HT-29 (cell line): ENCODE measurements around the gene MAB21L4. TPM values are rescaled to one million over a fixed set of nuclear protein-coding genes. Genes with fewer than 3 reads are reported as not detected.

Source experiments
- DNase-seq: peaks from one replicate; pipeline ENCODE4 v3.0.0-alpha.2; 2015; ENCODE audit warnings: low spot score
- total RNA-seq: library from RNA; depleted of rRNA; stranded (reverse); fragments of >200 nt; shearing (Covaris generic); gene quantifications from 2 replicates; pipeline ENCODE4 v1.2.3, GENCODE V29; 2014

MAB21L4 gene
- total RNA-seq, 1 experiment from 2014 or later, result 20.7 TPM

GRCh38 chr2:240925568-240926515 lies 29.9 kb upstream of the MAB21L4 start:
- no peak for DNase-seq

DNA sequence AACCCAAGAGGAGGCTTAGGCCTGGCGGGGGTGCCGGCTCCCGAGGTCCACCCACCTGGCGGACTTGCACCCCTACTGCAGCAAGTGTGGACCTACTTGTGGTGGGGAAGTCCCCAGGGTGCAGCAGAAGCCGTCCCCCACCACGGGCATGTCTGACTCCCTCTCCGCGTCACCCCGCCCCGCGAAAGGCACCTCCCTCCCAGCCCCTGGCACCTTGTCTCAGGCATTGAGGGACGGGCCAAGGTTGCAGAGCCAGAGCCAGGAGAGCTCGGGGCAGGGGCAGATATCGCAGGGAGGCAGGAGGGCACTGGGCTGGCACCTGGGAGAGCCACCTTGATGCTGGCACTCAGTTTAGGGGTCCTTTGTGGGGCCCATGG lies 29.2 kb upstream of the MAB21L4 start:
- no peak for DNase-seq

GRCh38 chr2:240922982-240923537 lies 27.1 kb upstream of the MAB21L4 start:
- no peak for DNase-seq

GRCh38 chr2:240922245-240922981 lies 26.5 kb upstream of the MAB21L4 start:
- DNase-seq, result no peak

GRCh38 chr2:240921995-240922244 lies 26.0 kb upstream of the MAB21L4 start:
- DNase-seq, result no peak

DNA sequence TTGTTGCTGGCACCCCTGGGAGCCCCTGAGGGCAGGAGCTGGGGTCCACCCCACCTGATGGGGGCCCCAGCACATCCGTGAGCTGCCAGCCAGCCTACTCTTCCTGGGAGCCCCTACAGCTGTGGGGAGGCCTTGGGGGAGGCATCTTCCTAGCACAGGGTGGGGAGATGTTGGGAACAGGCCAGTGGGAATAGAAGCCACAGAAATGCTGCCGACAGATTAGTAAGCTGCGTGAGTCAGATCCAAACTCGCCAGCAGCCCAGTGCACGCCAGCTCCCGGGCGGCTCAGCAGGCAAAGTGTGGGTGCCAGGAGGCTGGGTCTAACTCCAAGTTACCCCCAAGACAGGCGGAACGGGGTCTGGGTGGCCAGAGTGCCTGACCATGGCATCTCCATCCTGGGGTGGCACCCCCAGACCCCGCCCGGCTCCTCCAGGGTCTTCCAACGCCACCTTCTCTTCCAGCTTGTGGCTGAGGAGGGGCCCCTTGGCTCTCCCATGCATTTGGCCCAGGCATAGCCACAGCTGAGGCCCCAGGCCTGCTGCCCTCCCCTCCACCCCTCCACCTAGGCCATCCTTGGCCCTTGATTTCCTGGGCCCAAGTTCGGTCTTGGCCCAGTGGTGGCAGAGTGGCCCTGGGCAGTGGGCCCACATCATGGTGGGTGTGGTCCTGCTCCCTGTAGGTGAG lies 25.5 kb upstream of the MAB21L4 start:
- no peak for DNase-seq

- no peak for DNase-seq
These were observed 24.9 kb upstream of the MAB21L4 start for GRCh38 chr2:240920783-240921231.

GRCh38 chr2:240919786-240920782 lies 24.1 kb upstream of the MAB21L4 start:
- DNase-seq, result no peak

DNA sequence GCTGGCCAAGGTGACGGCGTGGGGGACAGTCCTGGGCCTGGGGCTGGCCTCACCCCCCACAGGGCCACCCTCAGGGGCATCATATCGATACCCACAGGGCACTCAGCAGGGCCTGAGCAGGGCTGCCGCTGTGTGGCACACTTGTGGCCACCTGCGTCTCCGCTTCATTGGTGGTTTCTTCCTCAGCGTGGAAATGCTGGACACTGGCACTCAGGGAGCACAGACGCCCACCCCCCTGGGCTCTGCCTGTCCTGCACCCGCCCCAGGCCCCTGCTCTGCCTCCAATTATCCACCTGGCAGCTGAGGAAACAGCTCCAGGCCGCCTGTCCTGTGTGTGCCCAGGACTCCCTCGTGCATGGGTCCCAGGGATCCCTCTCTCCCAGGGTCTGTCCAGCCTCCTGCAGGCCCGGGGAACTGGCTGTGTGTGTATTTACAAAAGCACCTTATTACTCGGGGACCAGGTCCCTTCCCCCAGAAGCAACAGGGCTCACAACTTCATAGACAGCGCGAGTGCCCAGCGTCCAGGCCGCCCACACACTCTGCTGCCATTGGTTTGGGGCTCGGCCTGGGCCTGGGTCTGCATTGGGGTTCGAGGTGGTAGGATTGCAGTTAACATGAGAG lies 23.3 kb upstream of the MAB21L4 start:
- DNase-seq, result no peak

GRCh38 chr2:240918258-240919091 lies 22.5 kb upstream of the MAB21L4 start:
- no peak for DNase-seq

- DNase-seq, result no peak
These were observed 21.8 kb upstream of the MAB21L4 start for GRCh38 chr2:240917684-240918257.

DNA sequence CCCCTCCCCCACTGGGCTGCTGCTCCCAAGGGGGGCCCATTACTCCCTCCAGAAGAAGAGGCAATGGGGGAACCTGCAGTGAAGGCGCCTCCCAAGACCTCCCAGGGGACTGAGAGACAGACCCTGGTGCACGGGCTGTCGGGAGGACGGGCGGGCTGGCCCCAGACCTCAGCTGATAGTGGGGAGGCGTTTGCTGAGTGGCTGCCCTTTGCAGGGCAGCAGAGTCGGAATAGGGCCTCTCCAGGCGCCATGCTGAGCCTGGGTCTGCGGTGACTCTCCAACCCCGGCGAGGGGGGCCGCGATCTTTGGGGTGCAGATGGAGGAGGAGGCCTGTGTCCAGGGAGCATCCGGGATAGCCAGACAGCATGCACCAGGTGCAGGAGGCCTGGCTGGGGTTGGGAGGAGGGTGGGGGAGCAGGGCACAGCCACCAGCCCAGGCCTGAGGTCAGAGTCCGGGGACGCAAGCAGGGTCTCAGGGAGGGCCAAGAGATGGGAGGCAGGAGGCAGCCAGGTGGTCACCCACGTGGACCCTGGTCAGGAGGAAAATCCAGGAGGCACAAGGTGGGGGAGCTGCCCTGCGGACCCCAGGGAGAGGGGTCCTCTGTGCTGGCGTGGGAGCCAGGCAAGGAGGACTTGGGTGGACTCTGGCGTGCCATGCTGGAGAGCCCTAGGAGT lies 21.2 kb upstream of the MAB21L4 start:
- no peak for DNase-seq

DNA sequence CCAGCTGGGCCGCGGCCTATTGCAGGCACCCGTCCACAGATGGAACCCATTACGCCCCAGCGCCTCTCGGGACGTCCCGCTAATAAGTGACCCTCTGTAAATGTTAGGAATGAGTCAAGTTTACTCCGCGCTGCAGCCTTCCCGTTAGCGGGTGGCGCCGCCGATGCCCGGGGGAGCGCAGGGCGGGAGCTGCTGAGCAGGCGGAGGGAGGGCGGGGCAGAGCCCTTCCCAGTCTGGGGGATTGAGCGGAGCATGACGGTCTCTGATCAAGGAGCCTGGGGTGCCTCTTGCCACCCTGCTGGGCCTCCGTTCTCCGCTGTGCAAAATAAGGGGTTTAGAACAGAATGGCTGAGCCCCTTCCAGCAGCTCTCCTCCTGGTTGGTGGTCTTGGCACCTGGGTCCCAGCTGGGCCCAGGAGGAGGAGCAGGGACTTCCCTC lies 20.6 kb upstream of the MAB21L4 start:
- DNase-seq, result peak; percentile 40

DNA sequence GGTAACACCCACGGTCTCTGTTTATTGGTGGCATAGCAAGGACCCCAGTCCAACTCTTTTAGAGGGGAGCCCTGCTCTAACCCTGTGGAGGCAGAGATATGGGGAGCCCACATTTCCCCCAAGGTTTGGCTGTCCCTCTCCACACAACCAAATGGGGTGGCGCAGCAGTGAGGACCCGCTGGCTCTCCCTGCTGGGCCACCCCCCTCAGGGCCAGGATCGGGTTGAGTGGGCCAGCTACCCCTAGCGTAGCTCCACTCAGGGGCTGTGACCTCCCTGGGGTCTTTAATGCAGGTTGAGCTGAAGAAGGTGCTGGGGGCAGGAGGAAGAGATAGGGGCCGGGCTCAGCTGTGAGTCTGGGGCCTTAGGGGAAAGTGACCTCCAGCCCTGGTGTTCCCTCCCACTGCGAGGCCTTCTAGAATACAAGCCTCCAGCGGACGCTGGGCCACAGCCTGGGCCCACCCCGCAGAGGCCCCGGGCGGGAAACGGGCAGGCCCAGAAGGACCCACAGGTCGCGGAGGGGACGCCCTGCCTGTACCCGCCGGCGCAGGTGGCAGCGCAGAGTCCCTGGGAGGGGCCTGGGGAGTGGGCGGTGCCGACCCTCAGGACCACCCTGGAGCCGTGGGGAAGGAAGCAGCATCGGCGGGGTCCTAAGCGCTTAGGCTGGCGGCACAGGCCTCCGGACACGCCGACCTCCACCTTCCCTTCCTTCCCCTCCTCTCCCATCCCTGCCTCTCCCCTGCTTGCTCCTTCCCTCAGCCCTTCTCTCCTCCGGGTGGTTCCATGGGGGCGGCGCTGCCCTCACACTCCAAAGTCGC lies 19.8 kb upstream of the MAB21L4 start:
- no peak for DNase-seq

GRCh38 chr2:240914645-240915525 lies 18.9 kb upstream of the MAB21L4 start:
- DNase-seq, result no peak
